NCI-H1930 (cell line): ENCODE results near the gene CMIP.

Experiments
- DNase-seq, 2 experiments: peaks; one replicate each; lab custom pipeline; 2025; lab: John Stamatoyannopoulos, UW

CMIP gene

DNA sequence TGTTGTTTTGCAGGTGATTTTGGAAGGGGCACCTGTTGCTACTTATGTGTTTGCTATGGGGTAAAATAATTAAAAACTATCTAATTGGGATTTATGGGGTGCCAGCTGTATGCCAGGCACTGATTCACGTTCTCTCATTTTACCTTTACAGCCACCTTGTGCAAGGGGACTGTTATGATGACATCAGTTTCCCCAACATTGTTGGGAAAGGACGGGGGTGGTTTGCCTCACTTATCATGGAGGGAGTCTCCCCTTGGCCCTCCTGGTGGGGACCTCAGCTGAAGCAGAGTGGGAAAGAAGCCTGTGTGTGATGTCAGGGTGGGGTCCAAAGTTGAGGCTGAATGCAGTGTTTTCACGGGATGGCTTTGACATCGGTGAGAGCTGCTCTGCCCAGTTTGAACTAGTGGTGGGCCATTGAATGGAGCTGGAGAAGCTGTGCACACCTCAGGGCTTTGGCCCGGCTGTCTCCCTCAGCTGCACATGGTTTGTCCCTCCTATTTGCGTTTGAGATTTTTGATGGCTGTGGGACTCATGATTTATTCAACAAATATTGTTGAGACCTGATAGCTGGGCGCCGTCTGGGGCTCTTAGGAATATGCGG lies 36.1 kb downstream of the CMIP start:
- no peak for DNase-seq

- DNase-seq = no peak
Measured at GRCh38 chr16:81481207-81481821, 36.7 kb downstream of the CMIP start.

- DNase-seq = no peak
Measured at GRCh38 chr16:81482329-81483063, 37.9 kb downstream of the CMIP start.

DNA sequence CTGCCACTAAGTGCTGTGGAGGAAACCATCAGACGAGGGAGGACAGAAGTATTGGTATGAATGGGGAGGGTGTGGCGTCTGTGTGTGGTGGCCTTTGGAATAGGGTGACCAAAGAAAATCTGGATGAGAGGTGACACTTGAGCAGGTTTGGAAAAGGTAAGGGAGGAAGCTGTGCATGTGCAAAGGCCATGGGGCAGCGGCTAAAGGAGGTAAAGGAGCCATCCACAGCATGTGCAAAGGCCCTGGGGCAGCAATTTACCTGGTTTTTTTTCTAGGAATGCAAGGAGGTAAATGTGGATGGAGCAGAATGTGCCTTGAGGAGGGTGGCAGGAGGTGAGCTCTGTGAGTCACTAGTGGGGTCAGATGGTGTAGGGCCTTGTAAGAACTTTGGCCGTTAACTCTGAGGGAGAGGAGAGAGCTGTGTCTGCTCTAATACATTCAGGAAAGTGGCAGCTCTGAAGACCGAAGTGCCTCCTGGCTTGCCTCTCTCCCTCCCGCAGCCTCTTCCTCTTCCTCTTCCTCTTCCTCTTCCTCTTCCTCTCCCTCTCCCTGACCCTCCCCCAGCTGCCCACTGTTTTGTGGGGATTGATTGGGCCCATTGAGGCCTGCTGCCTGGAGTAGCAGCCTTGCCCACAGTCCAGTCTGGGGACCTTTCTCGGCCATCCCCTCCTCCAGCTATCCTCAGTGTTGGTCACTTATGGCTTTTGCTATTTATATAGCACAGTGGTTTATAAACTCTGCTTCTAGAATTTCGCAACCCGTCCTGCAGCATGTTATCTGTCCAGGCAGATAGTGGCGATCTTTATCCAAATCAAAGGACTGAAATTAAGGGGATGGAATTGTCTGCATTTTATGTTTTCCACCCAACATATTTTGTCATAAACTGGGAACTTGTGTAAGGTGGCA lies 38.7 kb downstream of the CMIP start:
- DNase-seq = no peak

DNA sequence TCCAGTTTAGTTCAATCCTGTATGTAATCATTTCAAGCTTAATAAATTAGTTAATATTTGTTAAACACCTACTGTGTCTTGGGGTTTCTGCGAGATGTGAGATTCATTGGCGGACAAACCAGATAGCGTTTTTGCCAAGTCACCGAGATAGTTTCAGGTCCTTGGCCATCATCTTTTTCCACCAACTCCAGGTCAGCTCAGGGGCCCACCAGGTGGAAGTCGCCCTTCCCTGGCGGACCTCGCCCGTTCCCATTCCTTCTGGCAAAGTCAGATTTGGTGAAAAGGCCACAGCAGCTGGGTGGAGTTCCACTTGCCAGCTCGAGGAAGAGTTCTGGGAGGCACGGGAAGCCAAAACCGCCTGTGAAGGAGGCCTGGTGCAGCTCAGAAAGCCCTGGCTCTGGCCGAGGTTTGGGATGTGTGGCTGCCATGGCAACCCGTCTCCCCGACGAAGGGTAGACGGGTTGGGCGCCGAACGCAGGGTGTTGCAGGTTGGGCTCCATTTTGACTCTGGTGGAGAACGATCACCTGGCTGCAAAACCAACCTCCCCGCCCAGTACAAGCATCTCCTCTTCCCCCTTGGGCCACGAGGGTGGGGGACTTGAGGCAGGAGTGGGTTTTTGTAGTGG lies 39.5 kb downstream of the CMIP start:
- no peak for DNase-seq

- no peak for DNase-seq
Measured at GRCh38 chr16:81484908-81485624, 40.5 kb downstream of the CMIP start.

- DNase-seq = no peak
Measured at GRCh38 chr16:81485824-81486539, 41.4 kb downstream of the CMIP start.

- no peak for DNase-seq
Measured at GRCh38 chr16:81486540-81487061, 42.0 kb downstream of the CMIP start.

GRCh38 chr16:81487301-81487720 lies 42.7 kb downstream of the CMIP start:
- DNase-seq = no peak

GRCh38 chr16:81488687-81489411 lies 44.2 kb downstream of the CMIP start:
- DNase-seq = no peak

DNA sequence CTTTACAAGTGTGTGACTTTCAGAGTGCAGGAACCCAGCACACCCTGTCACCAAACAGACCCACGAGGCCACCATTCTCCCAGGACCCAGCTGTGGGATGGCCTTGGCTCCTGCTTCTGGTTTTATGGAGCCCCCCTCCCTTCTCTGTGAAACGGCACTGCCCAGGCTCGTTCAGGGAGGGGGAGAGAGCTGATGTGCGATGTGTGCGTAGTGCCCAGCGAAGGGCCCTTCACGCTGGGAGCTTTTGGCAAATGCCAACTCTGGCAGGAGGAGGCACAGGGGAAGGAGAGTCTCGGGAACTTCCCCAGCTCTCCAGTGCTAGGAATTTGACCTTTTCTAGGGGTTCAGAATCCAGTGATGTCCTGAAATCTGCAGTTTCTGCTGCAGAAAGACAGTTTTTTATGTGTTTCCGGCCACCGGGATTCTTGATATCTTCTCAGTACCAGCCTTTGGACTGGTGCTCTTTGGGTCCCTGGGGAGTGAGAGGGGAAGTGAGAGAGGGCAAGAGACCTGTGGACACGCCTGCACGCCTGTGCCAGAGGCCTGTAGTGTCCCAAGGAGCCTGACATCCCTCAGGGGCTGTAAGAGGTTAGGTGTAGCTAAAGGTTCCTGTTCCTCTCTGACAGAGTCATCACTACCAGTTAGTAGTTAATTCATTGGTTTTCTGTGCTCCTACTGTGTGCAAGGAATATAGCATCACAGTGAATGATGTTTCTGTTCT lies 45.1 kb downstream of the CMIP start:
- DNase-seq = no peak

GRCh38 chr16:81491541-81492188 lies 47.1 kb downstream of the CMIP start:
- no peak for DNase-seq

- no peak for DNase-seq
Measured at GRCh38 chr16:81492311-81492761, 47.7 kb downstream of the CMIP start.

- DNase-seq = no peak
Measured at GRCh38 chr16:81492965-81493754, 48.6 kb downstream of the CMIP start.

DNA sequence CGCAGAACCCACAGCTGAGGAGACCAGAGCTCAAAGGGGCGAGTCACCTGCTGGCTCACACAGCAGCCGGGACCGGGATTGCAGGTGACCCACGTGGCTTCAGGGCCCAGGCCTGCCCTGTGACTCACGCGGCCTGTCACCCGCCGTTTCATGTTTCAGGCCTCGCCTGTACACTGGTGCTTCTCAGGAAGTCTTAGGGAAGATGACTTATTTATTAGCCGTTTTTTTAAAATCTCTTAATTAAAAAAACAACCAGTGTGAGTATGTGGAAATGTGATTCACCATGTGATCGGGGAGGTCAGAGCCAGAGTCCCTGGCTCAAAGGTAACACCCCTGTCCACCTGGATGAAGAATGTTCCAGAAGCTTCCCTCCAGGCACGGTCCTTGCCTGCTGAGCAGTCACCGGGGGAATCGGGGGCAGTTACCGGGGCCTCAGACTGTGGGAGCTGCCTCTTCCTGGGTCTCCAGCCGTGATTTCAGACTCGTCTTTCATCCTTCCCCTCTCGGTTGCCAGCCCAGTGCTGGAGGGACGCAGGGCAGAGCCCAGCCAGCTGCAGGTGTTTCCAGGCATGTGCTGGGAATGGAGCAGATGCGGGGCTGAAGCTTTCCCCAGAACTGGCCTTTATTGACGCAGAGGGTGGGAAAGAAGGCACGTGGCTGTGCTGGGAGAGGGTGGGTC lies 49.3 kb downstream of the CMIP start:
- no peak for DNase-seq

GRCh38 chr16:81494434-81494806 lies 49.8 kb downstream of the CMIP start:
- no peak for DNase-seq

- no peak for DNase-seq
Measured at GRCh38 chr16:81494888-81495287, 50.3 kb downstream of the CMIP start.
